ENCODE data around the gene SEMA6D. TPM values are rescaled to one million over a fixed set of nuclear protein-coding genes. Genes with fewer than 3 reads are reported as not detected.

SEMA6D gene
- total RNA-seq, 1 experiment from 2014 or later, result 0.65 TPM

- Mint-ChIP-seq H3K27ac (ENCODE audit: low read depth, unreplicated experiment) (no peak overlapping the region), H3K4me1 (ENCODE audit: insufficient read depth, unreplicated experiment) (peaks cover 8% of the 10 kb centered on the region), H3K27me3 (ENCODE audit: insufficient read depth, unreplicated experiment) (no peaks in the 10 kb centered on the region), H3K36me3 (ENCODE audit: insufficient read depth, unreplicated experiment) (no peaks in the 10 kb centered on the region), H3K4me3 (ENCODE audit: unreplicated experiment) (no peak overlapping the region), H3K9me3 (ENCODE audit: unreplicated experiment) (no peaks in the 10 kb centered on the region)
- no peak for DNase-seq (ENCODE audit: unreplicated experiment)
- CTCF ChIA-PET, result interaction anchor here (0.5 to 1.2 kb wide), 2 partner anchors 14 to 103 kb away, joined by 3 read pairs; no protein-coding TSS in a partner anchor
- TF ChIP-seq, protein P1, sequence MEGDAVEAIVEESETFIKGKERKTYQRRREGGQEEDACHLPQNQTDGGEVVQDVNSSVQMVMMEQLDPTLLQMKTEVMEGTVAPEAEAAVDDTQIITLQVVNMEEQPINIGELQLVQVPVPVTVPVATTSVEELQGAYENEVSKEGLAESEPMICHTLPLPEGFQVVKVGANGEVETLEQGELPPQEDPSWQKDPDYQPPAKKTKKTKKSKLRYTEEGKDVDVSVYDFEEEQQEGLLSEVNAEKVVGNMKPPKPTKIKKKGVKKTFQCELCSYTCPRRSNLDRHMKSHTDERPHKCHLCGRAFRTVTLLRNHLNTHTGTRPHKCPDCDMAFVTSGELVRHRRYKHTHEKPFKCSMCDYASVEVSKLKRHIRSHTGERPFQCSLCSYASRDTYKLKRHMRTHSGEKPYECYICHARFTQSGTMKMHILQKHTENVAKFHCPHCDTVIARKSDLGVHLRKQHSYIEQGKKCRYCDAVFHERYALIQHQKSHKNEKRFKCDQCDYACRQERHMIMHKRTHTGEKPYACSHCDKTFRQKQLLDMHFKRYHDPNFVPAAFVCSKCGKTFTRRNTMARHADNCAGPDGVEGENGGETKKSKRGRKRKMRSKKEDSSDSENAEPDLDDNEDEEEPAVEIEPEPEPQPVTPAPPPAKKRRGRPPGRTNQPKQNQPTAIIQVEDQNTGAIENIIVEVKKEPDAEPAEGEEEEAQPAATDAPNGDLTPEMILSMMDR (IDR thresholded peaks at IDR 0.05; ENCODE audit: unreplicated experiment), result no peak
- intact Hi-C loops (cut with micrococcal nuclease), result no loop called here
- BruUV-seq (replicated peaks), result no TSS peak
- POLR2A ChIA-PET, result no interaction called here
Measured at GRCh38 chr15:47781527-47781926, 64.2 kb downstream of the SEMA6D start.

- ChIA-PET CTCF (interaction anchor here (0.6 kb wide), 1 partner anchor 1474 kb away, joined by 3 read pairs; no protein-coding TSS in a partner anchor), POLR2A (no interaction called here)
- DNase-seq (ENCODE audit: unreplicated experiment), result no peak
- TF ChIP-seq, protein P1 (IDR thresholded peaks at IDR 0.05; ENCODE audit: unreplicated experiment), result no peak
- Mint-ChIP-seq H3K36me3 (ENCODE audit: insufficient read depth, unreplicated experiment) (no peaks in the 10 kb centered on the region), H3K4me1 (ENCODE audit: insufficient read depth, unreplicated experiment) (no peaks in the 10 kb centered on the region), H3K27ac (ENCODE audit: low read depth, unreplicated experiment) (no peak overlapping the region), H3K27me3 (ENCODE audit: insufficient read depth, unreplicated experiment) (no peaks in the 10 kb centered on the region), H3K4me3 (ENCODE audit: unreplicated experiment) (no peak overlapping the region), H3K9me3 (ENCODE audit: unreplicated experiment) (no peaks in the 10 kb centered on the region)
- no TSS peak for BruUV-seq (replicated peaks)
- intact Hi-C loops (cut with micrococcal nuclease), result no loop called here
Measured at GRCh38 chr15:47784820-47785219, 67.5 kb downstream of the SEMA6D start.

DNA sequence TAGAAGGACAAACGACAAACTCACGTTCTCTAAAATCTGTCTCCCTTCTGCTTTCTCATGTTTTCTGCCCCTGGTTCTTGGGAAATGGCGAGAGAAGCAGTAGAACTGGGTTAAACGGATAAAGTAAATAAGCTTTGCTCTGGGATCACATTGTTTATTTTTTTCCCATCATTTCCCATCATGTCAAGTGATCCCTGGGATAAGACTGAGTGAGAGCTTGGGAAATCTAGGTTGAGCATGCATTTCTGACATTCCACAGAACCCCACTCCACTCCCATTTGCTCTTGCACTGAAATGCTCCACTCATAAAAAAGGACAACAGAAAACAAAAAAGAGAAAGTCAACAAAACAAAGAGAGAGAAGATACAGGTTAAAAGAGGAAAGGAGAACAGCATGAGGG is 69.1 kb downstream of the SEMA6D start:
- Mint-ChIP-seq H3K4me1 (ENCODE audit: insufficient read depth, unreplicated experiment) (no peaks in the 10 kb centered on the region), H3K36me3 (ENCODE audit: insufficient read depth, unreplicated experiment) (no peaks in the 10 kb centered on the region), H3K4me3 (ENCODE audit: unreplicated experiment) (no peak overlapping the region), H3K9me3 (ENCODE audit: unreplicated experiment) (no peaks in the 10 kb centered on the region), H3K27me3 (ENCODE audit: insufficient read depth, unreplicated experiment) (no peaks in the 10 kb centered on the region), H3K27ac (ENCODE audit: low read depth, unreplicated experiment) (no peak overlapping the region)
- TF ChIP-seq, protein P1 (IDR thresholded peaks at IDR 0.05; ENCODE audit: unreplicated experiment), result no peak
- BruUV-seq (replicated peaks), result no TSS peak
- intact Hi-C loops (cut with micrococcal nuclease), result no loop called here
- no peak for DNase-seq (ENCODE audit: unreplicated experiment)
- CTCF ChIA-PET, result no interaction called here
- POLR2A ChIA-PET, result no interaction called here

- H3K27ac Mint-ChIP-seq (ENCODE audit: low read depth, unreplicated experiment), result no peak overlapping the region
- CTCF ChIA-PET, result interaction anchor here (0.6 kb wide), 1 partner anchor 13 kb away, joined by 3 read pairs; no protein-coding TSS in a partner anchor
- no peaks in the 10 kb centered on the region for H3K27me3 Mint-ChIP-seq (ENCODE audit: insufficient read depth, unreplicated experiment)
- no peak for DNase-seq (ENCODE audit: unreplicated experiment)
- TF ChIP-seq, protein P1 (IDR thresholded peaks at IDR 0.05; ENCODE audit: unreplicated experiment), result no peak
- H3K9me3 Mint-ChIP-seq (ENCODE audit: unreplicated experiment), result no peaks in the 10 kb centered on the region
- no peak overlapping the region for H3K4me3 Mint-ChIP-seq (ENCODE audit: unreplicated experiment)
- no peaks in the 10 kb centered on the region for H3K36me3 Mint-ChIP-seq (ENCODE audit: insufficient read depth, unreplicated experiment)
- BruUV-seq (replicated peaks), result no TSS peak
- H3K4me1 Mint-ChIP-seq (ENCODE audit: insufficient read depth, unreplicated experiment), result no peaks in the 10 kb centered on the region
- POLR2A ChIA-PET, result no interaction called here
- intact Hi-C loops (cut with micrococcal nuclease), result no loop called here
Measured at GRCh38 chr15:47787875-47788274, 70.6 kb downstream of the SEMA6D start.
